NCI-H82 (cell line): Measurements from ENCODE around the gene ZSWIM3.

ENCODE experiments used
- DNase-seq: peaks from one replicate; lab custom pipeline; 2025; lab: John Stamatoyannopoulos, UW

Gene ZSWIM3

DNA sequence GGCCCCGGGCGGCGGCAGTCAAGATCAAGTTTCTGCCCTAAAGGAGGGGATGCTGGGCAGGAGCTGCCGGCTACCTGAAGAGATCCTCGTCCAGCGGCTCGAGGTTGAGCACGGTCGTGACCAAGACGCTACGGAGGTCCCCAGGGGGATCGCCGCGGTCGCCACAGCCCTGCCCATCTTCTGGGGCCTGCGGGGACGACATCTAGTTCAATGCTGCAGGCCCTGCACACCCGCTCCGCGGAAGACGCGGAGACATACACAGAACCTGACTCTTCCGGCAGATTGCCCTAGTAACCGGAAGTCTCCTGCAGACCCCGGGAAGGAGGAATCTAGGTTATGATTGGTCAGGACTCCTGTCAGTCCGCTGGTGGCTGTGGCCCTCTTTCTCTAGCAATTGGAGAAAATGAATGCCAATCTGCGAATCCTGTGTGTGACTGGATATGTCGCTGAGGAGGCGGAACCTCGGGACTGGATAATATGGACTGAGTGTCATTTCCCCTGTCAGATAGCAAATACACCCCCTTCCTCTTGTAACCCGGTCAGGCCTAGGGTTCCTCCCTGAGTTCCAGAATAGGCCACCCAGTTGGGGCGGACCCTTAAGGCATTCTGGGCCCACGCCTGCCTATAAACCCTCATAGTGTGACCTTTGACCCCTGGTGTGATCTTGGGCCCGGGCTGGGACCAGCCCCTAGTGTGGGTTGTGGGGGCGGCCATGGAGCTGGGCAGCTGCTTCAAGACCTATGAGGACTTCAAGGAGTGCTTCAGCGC is at the start of gene ZSWIM3, which contains the start of gene ACOT8:
Gene ZSWIM3, plus strand, starts transcription at position 501 of the 768 bp plus-strand sequence. Its CDS starts 212 bp downstream, at position 713.
Gene ACOT8, minus strand, starts transcription at position 279 of the 768 bp plus-strand sequence. Its CDS starts 77 bp downstream, at position 202.
- peak; percentile 100 for DNase-seq

DNA sequence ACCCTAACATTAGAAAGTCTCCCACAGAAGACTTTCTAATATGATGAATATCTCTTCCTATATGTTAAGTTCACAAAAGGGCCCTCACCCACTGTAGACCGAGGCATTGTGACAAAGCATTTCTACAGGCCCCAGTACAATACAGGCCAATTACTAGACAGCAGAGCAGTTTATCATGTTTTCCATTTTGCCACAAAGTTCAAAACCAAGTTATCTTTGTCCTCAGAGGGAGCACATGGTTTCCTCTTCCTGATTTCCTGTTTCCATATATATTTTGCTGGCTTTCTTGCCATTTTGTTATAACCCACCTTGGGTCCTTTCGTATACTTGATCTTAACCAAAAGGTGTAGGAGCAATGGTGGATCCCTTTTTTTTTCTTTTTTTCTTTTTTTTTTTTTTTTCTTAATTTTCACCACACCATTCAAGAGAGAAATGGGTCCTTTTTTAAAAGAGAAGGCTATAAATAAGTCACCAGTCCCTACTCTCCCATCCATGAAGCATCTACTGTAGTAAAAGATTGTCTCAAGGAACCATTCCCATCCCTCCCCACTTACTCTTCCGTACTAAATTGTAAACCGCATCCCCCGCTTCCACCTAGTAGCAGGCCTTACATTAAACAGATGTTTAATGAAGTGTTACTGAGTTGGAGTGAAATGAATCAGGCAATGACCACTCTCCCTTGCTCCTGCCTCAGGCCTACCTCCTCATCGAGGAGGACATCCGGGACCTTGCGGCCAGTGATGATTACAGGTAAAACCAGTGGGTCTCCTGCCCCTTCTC is 47.0 kb upstream of the ZSWIM3 start:
- no peak for DNase-seq

DNA sequence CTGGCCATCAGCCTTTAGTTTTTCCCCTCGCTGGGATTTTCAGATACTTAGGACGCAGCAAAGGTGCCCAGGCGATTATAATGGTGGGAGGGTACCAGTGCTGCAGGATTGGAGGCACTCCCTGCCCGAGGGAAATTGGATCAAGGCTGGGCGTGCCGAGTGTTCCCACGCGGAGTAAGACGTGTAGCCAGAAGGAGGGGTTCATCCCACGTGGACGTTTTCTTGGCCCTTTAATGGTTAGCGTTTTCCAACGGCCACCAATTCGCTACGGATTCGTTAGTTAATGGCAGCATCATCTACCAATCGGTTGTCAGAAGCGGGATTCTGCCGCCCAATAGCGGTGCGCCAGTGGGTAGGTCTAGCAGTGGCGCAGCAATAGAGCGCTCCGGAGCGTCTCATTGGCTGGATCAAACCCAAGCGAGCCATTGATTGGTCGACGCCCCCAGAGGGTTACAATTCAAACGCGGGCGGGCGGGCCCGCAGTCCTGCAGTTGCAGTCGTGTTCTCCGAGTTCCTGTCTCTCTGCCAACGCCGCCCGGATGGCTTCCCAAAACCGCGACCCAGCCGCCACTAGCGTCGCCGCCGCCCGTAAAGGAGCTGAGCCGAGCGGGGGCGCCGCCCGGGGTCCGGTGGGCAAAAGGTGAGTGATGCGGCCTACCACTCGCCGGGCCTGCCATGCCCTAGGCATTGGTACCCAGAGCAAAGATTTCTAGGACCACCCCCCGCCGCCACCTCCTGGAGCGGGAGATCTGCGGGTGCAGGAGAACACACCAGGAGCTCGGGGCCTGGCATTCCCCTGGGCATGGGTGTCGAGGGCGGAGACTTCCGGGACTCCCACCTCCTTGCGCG is 45.0 kb upstream of the ZSWIM3 start, which contains the start of gene UBE2C:
Gene UBE2C, plus strand, starts transcription at position 488 of the 849 bp plus-strand sequence. Its CDS starts 52 bp downstream, at position 540.
- DNase-seq, result peak; percentile 100

DNA sequence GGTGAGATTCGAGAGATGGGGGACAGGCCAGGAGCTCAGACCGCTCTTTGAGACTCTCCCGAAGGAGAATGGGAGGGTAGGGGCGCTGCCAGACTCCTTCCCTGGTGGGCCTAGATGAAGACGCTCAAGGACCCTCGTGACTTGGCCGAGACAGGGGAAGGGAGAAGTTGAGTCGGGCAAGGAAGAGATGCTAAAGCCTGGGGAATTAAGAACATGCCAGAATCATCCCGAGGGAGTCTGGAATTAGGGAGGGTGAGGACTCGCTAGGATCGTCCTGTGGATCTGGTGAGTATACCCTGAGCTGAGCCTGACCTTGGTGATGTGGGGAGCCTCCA is 44.4 kb upstream of the ZSWIM3 start:
- DNase-seq, result peak; percentile 66

DNA sequence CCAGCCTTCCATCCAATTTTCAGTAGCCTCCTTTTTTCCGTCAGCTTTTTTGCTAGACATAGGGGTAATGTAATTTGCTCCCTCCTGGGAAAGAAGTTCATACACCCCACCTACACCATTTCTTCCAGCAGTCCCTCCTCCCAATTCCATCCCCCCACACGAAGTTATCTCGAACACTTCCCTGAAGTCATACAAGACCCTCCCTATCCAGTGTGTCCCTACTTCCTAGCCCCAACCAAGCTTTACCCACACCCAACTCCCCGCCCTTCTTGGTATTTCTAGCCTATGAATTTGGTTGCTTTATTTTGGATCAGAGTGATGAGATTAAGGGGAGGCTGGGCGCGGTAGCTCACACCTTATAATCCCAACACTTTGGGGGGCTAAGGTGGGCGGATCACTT is 43.9 kb upstream of the ZSWIM3 start:
- peak; percentile 50 for DNase-seq

DNA sequence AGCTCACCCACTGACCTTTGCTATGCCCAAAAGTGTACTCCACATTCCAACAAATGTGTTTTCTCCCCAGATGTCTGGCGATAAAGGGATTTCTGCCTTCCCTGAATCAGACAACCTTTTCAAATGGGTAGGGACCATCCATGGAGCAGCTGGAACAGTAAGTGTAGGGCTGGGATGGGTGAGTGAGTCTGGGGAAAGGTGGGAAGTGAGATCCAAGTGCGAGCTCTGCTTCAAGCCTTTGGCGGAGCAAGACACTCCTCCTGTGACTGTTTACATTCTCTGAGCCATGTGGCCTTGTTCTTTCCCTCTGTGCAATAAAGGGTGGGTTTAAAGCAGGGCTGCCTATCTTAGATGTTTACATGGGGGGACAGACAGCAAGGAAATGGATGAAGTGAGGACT is 43.1 kb upstream of the ZSWIM3 start:
- no peak for DNase-seq

DNA sequence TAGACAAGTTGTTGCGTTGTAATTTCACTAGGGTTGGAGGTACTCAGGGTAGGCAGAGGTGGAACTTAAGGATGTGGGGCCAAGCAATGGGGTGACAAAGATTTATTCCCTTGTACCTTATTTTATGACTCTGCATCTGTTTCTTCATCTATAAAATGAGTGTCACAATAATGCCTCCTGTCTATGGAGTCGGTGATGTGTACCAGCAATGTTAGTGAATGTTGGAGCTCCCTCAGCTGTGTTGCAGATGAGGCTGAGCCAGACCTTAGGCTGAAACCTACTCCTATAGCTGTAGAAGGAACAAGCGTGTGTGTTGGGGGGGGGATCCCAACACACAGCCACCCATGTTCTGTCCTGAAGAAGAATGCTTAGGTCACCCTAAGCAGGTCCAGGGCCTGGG is 40.5 kb upstream of the ZSWIM3 start:
- no peak for DNase-seq

DNA sequence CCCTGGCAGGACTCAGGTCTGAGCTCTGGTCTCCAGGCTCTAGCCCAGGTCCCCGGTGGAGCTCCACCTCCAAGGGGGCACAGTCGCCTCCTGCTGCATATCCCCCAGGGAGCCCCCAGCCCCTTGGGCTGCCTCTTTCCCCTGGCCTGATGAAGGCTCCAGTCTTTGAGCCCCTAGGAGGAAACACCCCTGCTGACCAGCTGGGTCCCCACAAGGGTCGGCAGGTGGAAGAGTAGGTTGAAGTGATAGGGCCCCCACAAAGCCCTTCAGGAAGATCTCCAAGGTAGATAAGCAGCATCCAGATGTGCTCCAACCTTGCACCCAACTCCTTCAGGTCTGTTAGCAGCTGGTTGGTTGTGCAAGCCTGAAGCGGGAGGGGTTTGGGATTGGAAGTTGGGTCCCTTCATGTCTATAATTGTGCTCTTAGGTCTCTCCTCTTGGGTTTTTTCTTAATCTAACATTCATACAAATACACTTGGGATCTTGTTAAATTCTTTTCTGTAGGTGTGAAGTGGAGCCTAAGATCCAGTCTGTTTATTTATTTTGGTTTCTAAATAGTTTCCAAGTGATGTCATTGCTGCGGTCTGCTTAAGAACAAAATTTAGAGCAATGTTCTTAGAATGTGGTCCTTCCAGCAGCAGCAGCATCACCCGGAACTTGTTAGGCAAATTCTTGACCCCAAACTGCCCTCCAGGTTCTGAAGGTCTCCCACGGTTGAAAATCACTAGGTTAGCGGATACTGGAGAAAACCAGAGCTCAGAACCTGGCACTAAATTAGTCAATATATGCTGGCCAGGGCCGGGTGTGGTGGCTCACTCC is 39.8 kb upstream of the ZSWIM3 start:
- DNase-seq, result no peak

DNA sequence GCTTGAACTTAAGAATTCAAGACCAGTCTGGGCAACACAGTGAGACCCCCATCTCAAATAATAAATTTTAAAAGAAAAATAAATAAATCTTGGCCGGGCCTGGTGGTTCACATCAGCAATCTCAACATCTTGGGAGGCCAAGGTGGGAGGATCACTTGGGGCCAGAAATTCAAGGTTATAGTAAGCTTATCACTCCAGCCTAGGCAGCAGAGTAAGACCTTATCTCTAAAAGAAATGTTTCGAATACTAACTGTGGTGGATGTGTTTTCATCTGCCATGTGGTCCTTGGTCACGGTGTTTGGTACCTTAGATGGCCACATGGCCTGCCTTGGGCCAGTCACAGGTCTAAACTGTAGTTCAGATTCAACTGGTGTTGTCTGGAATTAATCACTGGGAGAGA is 39.2 kb upstream of the ZSWIM3 start:
- DNase-seq, result no peak

DNA sequence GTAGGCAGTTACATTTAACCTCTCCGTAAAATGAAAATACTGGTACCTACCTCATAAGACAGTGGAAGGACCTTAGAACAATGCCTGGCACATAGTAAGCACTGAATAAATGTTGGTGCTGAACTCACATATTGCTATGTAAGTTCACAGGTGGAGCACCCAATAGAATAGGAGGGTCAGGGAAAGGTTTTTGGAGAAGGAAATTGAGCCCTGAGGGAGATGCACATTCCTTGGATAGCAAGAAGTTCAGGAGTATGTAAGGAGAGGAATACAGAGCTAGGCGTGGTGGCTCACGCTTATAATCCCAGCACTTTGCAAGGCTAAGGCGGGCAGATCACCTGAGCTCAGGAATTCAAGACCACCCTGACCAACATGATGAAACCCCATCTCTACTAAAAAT is 37.9 kb upstream of the ZSWIM3 start:
- no peak for DNase-seq

DNA sequence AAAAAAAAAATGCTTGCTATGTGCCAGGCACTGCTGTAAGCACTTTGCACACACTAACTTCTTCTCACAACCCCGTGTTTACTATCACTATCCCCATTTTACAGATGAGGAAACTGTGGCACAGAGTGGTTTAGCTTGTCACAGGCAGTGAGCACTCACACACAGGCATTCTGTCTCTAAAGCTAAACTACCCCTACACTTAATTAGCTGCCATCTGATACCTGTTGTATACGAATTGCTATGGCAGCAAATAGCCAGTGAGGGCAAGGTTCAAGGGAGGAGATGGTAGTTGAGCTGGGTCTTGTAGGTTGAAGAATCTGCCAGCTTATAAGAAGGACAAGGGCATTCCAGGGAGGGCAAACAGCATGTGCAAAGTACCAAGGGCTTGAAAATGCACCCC is 35.5 kb upstream of the ZSWIM3 start:
- peak; percentile 41 for DNase-seq

DNA sequence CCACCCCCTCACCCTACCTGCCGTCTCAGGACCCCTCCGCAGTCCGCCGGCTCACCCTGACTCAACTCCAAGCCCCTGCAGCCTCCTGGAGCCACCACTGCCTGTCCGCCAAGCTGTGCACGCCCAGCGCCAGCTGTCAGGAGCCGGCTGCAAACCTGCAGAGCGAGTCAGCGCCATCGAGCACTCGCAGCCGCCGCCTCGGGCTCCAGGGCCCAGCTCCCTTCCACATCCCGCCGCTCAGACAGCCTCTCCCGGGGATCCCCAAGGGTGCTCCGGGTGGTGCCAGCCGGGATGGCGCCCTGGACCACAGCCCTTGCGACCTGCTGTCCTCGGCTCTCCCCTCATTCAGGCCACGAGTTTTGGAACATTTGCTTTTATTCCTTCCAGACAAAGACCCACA is 34.6 kb upstream of the ZSWIM3 start:
- peak; percentile 85 for DNase-seq

DNA sequence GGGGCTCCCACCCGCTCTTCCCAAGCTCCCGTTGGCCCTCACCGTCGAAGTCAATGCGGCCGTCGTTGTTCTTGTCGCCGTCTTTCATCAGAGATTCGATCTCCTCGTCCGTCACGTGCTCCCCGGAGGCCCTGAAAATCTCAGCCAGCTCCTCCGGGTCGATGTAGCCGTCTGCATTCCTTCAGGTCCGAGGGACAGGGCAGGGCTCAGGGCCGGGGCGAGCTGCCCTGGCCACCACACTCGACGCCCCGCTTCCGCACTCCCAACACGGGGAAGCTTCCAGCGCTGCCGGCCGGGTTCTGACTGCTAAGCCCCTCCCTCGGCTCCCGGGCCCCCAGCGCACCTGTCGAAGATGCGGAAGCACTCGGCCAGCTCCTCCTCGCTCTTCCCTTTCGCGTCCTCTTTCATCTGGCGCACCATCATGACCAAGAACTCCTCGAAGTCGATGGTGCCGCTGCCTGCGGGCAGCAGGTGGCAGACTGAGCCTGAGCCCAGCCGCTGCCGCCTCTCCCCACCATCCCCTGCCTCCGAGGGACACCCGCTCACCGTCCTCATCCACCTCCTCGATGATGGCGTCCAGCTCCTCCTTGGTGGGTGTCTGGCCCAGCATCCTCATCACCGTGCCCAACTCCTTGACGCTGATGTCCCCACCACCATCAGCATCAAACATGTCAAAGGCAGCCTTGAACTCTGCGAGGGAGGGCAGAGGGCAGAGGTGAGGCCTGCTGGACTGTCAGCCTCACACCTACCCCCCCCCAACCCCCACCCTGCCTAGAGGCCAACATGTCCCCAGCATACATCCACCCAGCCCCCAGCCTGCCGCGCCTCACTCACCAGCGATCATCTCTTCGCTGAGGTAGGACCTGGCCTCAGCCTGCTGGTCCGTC is 33.2 kb upstream of the ZSWIM3 start:
- DNase-seq, result peak; percentile 62

DNA sequence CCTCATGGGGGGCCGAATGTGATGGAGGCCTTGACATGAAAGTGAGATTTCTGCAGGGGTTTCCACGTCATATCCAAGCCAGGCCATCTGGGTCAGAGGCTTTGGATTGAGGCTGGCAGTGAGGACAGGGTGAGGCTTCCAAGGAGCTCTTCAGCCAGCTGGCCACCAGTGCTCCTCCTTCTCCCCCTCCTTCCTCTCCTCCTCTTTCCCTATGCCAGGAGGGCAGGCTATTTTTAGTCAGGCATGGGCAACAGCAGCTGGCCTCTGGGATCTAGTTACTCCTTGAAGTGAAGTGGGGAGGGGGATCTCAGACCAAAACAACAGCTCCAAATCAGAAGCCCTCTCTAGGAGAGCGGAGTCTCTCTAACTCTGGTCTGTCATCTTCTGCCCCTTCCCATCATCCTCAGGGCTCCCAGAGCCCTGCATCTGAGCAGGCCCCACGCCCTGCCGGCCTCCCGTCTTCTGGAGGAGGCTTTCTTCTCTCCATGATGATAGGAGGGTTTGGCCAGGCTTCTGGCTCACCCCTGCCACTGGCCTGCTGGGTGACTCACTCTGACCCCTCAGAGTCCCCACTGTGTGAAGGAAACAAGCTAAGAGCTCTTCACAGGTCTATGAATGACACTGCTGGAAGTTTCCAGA is 30.9 kb upstream of the ZSWIM3 start:
- DNase-seq, result peak; percentile 95

DNA sequence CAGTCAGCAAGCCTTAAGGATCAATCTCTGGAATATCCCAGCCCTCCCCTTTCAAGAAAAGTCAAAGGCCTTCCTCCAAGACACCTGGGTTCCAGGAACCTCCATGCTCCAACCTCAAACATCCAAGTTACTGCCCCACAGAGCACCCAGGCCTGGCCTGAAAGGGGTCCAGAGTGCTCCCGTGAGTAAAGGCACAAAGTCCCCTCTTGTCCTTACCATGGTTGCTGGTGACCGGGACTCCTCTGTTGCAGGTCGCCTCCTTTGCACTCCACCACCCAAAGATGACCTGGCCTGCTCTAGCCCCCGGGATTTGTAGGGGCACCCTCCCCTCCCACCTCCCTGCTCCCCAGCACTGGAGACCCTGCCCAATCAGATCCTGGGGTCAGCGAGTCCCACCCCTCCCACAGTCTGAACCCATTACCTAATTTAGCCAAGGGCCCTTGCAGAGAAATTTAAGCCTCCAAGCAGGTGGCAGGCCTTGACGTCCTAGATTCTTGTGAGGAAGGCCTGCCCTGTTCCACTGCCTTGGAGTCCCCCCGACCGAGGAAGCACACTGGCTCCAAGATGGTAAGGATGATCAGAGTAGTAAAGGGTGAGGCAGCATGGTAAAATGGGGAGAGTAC is 30.3 kb upstream of the ZSWIM3 start, which contains the start of gene TNNC2:
Gene TNNC2, minus strand, starts transcription at position 283 of the 623 bp plus-strand sequence. Its CDS starts 64 bp downstream, at position 219.
- DNase-seq, result peak; percentile 21

DNA sequence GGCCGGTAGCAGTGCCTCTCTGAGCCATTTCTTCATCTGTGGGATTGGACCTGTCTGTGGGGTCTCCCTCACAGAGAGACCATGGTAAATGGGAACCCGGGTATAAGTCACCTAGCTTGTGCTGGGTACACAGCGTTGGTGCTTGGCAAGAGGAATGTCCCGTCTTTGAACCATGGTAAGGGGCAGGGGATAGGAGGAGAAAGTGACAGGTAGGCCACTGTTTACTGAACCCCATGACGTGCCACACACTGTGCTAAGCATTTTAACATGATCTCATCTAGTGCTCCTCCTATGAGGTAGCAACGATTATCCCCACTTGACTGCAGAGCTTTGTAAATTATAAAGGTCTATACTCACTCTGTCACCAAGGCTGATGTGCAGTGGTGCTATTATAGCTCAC is 29.7 kb upstream of the ZSWIM3 start:
- no peak for DNase-seq

DNA sequence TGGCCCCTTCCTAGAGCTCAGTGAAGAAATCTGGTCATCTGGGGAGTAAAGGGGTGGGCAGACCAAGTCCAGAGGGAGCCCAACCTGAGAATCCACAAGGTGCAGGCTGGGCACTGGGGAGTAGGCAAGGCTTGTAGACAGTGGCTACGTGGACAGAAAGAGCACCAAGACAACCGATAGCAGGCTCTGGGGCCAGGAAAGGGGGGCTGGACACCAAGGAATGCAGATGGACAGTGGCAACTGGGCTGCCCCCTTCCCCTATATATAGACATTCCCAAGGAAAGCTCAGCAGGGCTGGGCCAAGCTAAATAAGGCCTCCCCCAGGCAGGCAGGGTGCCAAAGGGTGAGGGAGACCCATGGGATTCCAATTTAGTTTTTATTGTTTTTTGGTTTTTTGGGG is 28.8 kb upstream of the ZSWIM3 start:
- DNase-seq, result peak; percentile 41

DNA sequence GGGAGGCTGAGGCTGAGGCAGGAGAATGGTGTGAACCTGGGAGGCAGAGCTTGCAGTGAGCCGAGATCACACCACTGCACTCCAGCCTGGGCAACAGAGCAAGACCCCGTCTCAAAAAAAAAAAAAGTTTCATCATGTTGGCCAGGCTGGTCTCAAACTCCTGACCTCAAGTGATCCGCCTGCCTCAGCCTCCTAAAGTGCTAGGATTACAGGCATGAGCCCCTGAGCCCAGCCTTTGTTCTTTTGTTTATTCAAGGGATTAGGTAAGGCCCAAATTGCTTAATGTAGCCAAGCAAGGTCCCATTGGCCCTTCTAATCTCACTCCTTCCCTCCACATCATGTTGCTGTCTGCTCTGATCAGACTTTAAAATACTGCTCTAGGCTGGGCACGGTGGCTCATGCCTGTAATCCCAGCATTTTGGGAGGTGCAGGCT is 27.7 kb upstream of the ZSWIM3 start:
- peak; percentile 95 for DNase-seq

DNA sequence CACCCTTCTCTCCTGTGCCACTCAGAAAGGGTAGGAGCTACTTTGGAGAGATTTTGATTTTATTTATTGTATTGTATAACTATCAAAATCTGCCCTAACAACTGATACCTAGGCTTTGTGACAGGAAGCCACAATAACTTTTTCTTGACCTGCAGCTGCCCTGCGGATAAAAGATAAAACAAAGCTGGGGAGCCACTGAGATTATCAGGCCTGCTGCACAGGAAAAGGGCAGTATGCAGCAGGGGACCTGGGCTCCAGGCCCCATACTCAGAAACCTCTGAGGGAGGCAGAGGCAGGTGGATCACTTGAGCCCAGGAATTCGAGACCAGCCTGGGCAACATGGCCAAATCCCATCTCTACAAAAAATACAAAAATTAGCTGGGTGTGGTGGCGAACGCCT is 24.8 kb upstream of the ZSWIM3 start:
- no peak for DNase-seq
